Immature natural killer cell (primary cell): ENCODE data around the gene UBN2. TPM values are rescaled to one million over a fixed set of nuclear protein-coding genes. Genes with fewer than 3 reads are reported as not detected.

Experiments
- DNase-seq, 3 donors: peaks; one replicate each; pipeline ENCODE4 v3.0.0; 2022; ENCODE audit warnings: mixed read lengths in 1 of 3
- H3K27ac Mint-ChIP-seq, 6 donors: one replicate each; pipeline ENCODE4 v1.8.0; 2020; ENCODE audit warnings: mixed read lengths in 6 of 6, mild to moderate bottlenecking in 5 of 6, inconsistent platforms in 4 of 6, moderate library complexity in 3 of 6
- H3K27me3 Mint-ChIP-seq, 3 donors: one replicate each; pipeline ENCODE4 v1.8.0; 2020 to 2021; ENCODE audit warnings: low read depth in 3 of 3, mild to moderate bottlenecking in 3 of 3, mixed read lengths in 3 of 3, moderate library complexity in 3 of 3, inconsistent platforms in 1 of 3
- H3K36me3 Mint-ChIP-seq, 3 donors: one replicate each; pipeline ENCODE4 v1.8.0; 2020; ENCODE audit warnings: mixed read lengths in 3 of 3, inconsistent platforms in 2 of 3, mild to moderate bottlenecking in 2 of 3
- H3K4me1 Mint-ChIP-seq, 2 donors: one replicate each; pipeline ENCODE4 v1.8.0; 2020; ENCODE audit warnings: inconsistent platforms in 2 of 2, mild to moderate bottlenecking in 2 of 2, mixed read lengths in 2 of 2, moderate library complexity in 1 of 2
- H3K4me3 Mint-ChIP-seq, 5 donors: one replicate each; pipeline ENCODE4 v1.8.0; 2020; ENCODE audit warnings: mild to moderate bottlenecking in 5 of 5, mixed read lengths in 5 of 5, inconsistent platforms in 3 of 5, moderate library complexity in 3 of 5
- H3K9me3 Mint-ChIP-seq, 6 donors: one replicate each; pipeline ENCODE4 v1.8.0; 2020; ENCODE audit warnings: mild to moderate bottlenecking in 6 of 6, mixed read lengths in 6 of 6, inconsistent platforms in 4 of 6, moderate library complexity in 3 of 6
- polyA plus RNA-seq, 3 donors: library from polyadenylated mRNA; unstranded; fragments of 300-500 nt; fragmentation: Illumina TruSeq; gene quantifications; one replicate each; pipeline ENCODE4 v1.2.3, GENCODE V29; 2021

UBN2 gene
- polyA plus RNA-seq, 3 donors from 2014 or later: 0.67 to 1.9 (median 0.91) TPM

DNA sequence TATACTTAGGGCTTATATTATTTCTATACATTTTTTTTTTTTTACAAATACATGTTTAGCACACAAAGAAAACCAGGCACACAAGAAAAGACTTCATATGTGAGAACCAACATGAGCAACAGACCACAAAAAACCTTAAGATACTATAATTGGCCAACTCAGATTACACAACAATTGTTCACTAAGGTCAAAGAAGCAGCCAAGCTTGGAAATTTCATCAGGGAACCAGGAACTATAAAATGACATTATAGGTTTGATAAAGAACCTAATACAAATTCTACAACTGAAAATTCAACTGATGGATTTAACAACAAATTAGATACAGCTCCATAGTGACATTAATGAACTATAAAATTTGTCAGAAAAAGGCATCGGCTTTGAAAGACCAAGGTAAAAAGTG is 124.3 kb downstream of the UBN2 start:
- Mint-ChIP-seq H3K27me3 (peaks cover 5 to 19% (median 13%) of the 10 kb centered on the region in 3 donors), H3K4me1 (peaks cover 11 to 22% of the 10 kb centered on the region in 2 donors), H3K36me3 (peaks cover 5 to 10% (median 5%) of the 10 kb centered on the region in 3 donors), H3K27ac (peak overlapping the region in 1 of 6 donors; percentile 26), H3K4me3 (no peak overlapping the region), H3K9me3 (no peaks in the 10 kb centered on the region)
- no peak for DNase-seq

Other genes with a start within 250 kb of the UBN2 start
- under 1 TPM in 1 of 3 donors, not detected in 2; 0.04 TPM for gene KIAA1549, start 249.8 kb upstream of the UBN2 start, polyA plus RNA-seq
- gene ZC3HAV1L, start 195.2 kb upstream of the UBN2 start, polyA plus RNA-seq: under 1 TPM in 2 of 3 donors, not detected in 1; 0.21 to 0.40 TPM
- 100 to 1,000 TPM in 1 of 3 donors, 10 to 100 TPM in 2; 69.4 to 121 (median 74.5) TPM for gene ZC3HAV1, start 121.5 kb upstream of the UBN2 start, polyA plus RNA-seq
- 10 to 100 TPM; 35.9 to 59.9 (median 37.2) TPM for gene FMC1, start 110.1 kb downstream of the UBN2 start, polyA plus RNA-seq
- 10 to 100 TPM; 44.4 to 74.2 (median 46.3) TPM for gene LUC7L2, start 128.7 kb downstream of the UBN2 start, polyA plus RNA-seq